Psoas muscle (tissue), 8 donors: ENCODE results near the gene KLHL40. TPM values are rescaled to one million over a fixed set of nuclear protein-coding genes. Genes with fewer than 3 reads are reported as not detected.

Experiments used
- ATAC-seq, 4 donors: fragments of 200-7000 bp; cut with Tn5 transposase; one replicate each; pipeline ENCODE4 v1.9.1; 2020; ENCODE audit warnings: moderate library complexity in 3 of 4, mild to moderate bottlenecking in 2 of 4
- DNase-seq, 2 donors: peaks; one replicate each; pipeline ENCODE4 v3.0.0-alpha.2; 2020
- H3K27ac ChIP-seq: fragments of 200-600 bp; one replicate; pipeline ENCODE4 v1.8.0; 2022
- H3K27me3 ChIP-seq, 3 donors: fragments of 200-600 bp in 1 of 3; one replicate each; pipeline versions ENCODE4 v1.6.1 to v1.8.0; 2013 to 2022; ENCODE audit warnings: low read length in 2 of 3, mild to moderate bottlenecking in 2 of 3, moderate library complexity in 1 of 3; ENCODE audit not compliant: insufficient read depth in 3 of 3
- H3K36me3 ChIP-seq, 2 donors: fragments of 200-600 bp in 1 of 2; one replicate each; pipeline versions ENCODE4 v1.6.1 to v1.8.0; 2013 to 2022; ENCODE audit warnings: low read depth in 1 of 2, mild to moderate bottlenecking in 1 of 2, moderate library complexity in 1 of 2; ENCODE audit not compliant: insufficient read depth in 1 of 2
- H3K4me1 ChIP-seq: fragments of 200-600 bp; one replicate; pipeline ENCODE4 v1.8.0; 2022
- H3K4me3 ChIP-seq: fragments of 200-600 bp; one replicate; pipeline ENCODE4 v1.8.0; 2022; ENCODE audit warnings: mild to moderate bottlenecking
- H3K9me3 ChIP-seq: fragments of 200-600 bp; one replicate; pipeline ENCODE4 v1.8.0; 2022
- WGBS, 3 donors: extraction: QIAGEN DNeasy Blood & Tissue Kit; methylation state at CpG; one replicate each; pipeline versions ENCODE4 v1.1.6 to v1.1.7; 2013; 5-methylcytosine and 5-hydroxymethylcytosine counted together
- intact Hi-C, 2 donors: fragments of 100-400 bp; cut with DNase I; formaldehyde crosslinking; loops; one replicate each; pipeline versions ENCODE4 v1.11.0 to v1.14.2; 2022
- polyA plus RNA-seq, 3 donors: library from polyadenylated mRNA; stranded (reverse); fragments of 200-250 nt; gene quantifications; one replicate each; pipeline ENCODE4 v1.2.3, GENCODE V29; 2013
- total RNA-seq, 4 donors: library from RNA; stranded (reverse); fragmentation: NEBNext Ultra II Directional in 2 of 4; extraction: Animal tissue kit (Norgen Biotek cat#: 25700) in 2 of 4; gene quantifications; one replicate each; pipeline versions ENCODE4 v1.2.1 to v1.2.4, GENCODE V29; 2021 to 2023
- TF ChIP-seq, protein P1 (sequence below): fragments of 200-600 bp; IDR thresholded peaks from one replicate; pipeline ENCODE4 v1.8.0; 2022; ENCODE audit warnings: antibody characterized with exemption
- donor health status: healthy with polysubstance abuse.
- donor health status: DM: no; HTN: no; CAD: no; lungs with moderate emphysema.
- donor health status: Bipolar disorder and iron deficiency.
- donor health status: healthy.
- donor health status: DM: yes; HTN: yes; CAD: no.
- donor health status: DM: no; HTN: no; CAD: no.
- donor health status: DM: no; HTN: no; CAD: no.
- donor health status: DM: yes; HTN: yes; CAD: no.

The KLHL40 gene
- total and polyA plus RNA-seq, 7 donors = 241 to 923 (median 392) TPM

DNA sequence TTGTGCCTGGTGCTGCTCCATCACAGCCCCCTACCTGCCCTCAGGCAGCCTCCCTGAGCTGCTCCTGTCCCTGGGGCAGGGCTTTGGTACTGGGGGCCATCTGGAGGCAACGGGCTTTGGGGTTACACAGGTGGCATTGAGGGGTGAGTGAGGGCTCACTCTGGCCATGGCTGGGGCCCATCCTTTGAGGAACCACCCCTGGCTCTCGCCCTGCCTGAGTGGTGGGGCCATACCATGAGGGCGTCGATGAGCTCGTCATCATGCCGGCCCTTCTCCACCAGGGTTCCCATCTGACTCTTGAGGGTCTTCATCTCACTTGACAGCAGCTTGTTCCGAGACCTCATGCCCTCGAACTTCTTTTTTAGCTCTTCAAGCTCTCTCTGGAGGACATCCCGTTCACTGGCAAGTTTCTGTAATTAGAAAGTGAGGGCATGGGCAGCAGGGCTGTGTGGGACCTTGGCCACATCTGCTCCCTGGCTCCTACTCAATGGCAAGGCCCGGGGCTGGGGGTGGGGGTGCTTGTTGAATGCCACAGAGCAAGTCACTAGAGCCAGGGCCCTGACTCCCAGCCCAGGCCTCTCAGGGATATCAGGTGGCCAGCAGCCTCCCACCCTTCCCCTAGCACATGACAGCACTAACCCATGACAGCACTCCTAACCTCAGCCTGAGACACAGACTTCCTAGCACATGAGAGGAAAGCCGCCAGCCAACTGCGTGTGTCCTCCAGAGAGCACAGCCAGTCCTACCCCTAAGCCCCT lies 54.2 kb downstream of the KLHL40 start:
- ATAC-seq (peak; percentile 92 to 96 (median 96)), DNase-seq (peak; percentile 89 to 98)
- H3K4me1 ChIP-seq = peaks cover 34% of the 10 kb centered on the region
- H3K36me3 ChIP-seq = no peaks in the 10 kb centered on the region
- H3K27ac ChIP-seq = peak overlapping the region; percentile 95
- intact Hi-C loops = loop anchor here (1.0 to 10.0 kb wide), 3 partner anchors 37 to 85 kb away; partner anchors contain the start of genes HHATL (in 2 of the 2) and ZBTB47 (in 1 of the 2)
- H3K4me3 ChIP-seq = no peak overlapping the region
- H3K9me3 ChIP-seq = no peaks in the 10 kb centered on the region
- TF ChIP-seq, protein P1, sequence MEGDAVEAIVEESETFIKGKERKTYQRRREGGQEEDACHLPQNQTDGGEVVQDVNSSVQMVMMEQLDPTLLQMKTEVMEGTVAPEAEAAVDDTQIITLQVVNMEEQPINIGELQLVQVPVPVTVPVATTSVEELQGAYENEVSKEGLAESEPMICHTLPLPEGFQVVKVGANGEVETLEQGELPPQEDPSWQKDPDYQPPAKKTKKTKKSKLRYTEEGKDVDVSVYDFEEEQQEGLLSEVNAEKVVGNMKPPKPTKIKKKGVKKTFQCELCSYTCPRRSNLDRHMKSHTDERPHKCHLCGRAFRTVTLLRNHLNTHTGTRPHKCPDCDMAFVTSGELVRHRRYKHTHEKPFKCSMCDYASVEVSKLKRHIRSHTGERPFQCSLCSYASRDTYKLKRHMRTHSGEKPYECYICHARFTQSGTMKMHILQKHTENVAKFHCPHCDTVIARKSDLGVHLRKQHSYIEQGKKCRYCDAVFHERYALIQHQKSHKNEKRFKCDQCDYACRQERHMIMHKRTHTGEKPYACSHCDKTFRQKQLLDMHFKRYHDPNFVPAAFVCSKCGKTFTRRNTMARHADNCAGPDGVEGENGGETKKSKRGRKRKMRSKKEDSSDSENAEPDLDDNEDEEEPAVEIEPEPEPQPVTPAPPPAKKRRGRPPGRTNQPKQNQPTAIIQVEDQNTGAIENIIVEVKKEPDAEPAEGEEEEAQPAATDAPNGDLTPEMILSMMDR = no peak
- no peaks in the 10 kb centered on the region for H3K27me3 ChIP-seq
- 36 to 47% (median 40%) methylated on average over 12 of the region's 12 CpGs for WGBS, 3 donors

DNA sequence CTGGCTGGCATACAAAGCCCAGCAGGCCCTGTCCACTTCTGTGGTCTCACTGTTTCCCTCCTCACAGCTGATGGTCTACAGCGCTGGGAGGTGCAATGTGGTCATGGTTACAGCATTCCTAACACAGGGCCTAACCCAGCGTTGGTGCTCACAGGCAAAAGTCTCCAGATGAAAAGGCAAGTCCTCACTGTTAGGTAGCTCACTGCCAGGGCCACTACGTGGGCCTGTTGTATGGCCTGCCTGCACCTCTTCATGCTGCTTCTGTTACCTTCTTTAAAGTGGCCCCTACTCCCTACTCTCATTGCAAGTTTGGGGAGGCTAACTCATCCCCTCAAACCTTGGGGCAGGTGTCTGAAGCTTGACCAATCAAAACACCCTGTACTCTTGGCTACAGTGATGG lies 56.5 kb downstream of the KLHL40 start:
- 73 to 77% (median 74%) methylated on average over 3 of the region's 3 CpGs for WGBS, 3 donors
- no peaks in the 10 kb centered on the region for H3K27me3 ChIP-seq
- H3K27ac ChIP-seq = peak overlapping the region; percentile 95
- no peak overlapping the region for H3K4me3 ChIP-seq
- ATAC-seq = no peak
- H3K9me3 ChIP-seq = no peaks in the 10 kb centered on the region
- no peak for DNase-seq
- H3K36me3 ChIP-seq = no peaks in the 10 kb centered on the region
- TF ChIP-seq, protein P1 = no peak
- intact Hi-C loops = loop anchor here in 1 of 2 donors (2.0 to 10.0 kb wide), 2 partner anchors 39 to 87 kb away; partner anchors contain the start of genes HHATL and ZBTB47
- H3K4me1 ChIP-seq = peaks cover 41% of the 10 kb centered on the region

Other genes with a start within 250 kb of the KLHL40 start
- gene VIPR1, start 182.9 kb upstream of the KLHL40 start, total RNA-seq = 1 to 10 TPM in 2 of 4 donors, under 1 TPM in 2; 0.37 to 1.8 (median 1.0) TPM
- gene VIPR1, start 182.9 kb upstream of the KLHL40 start, polyA plus RNA-seq = under 1 TPM; 0.28 to 0.95 (median 0.69) TPM
- 10 to 100 TPM; 13.0 to 31.0 (median 15.5) TPM for gene SEC22C, start 103.6 kb upstream of the KLHL40 start, total RNA-seq
- gene SEC22C, start 103.6 kb upstream of the KLHL40 start, polyA plus RNA-seq = 10 to 100 TPM; 11.2 to 46.8 (median 15.5) TPM
- gene SS18L2, start 94.7 kb upstream of the KLHL40 start, total RNA-seq = 10 to 100 TPM in 1 of 4 donors, 1 to 10 TPM in 3; 8.2 to 11.2 (median 9.5) TPM
- 10 to 100 TPM; 16.8 to 31.6 (median 20.1) TPM for gene SS18L2, start 94.7 kb upstream of the KLHL40 start, polyA plus RNA-seq
- gene NKTR, start 84.9 kb upstream of the KLHL40 start, total RNA-seq = 10 to 100 TPM; 12.9 to 23.0 (median 17.6) TPM
- 10 to 100 TPM in 2 of 3 donors, 1 to 10 TPM in 1; 9.0 to 14.1 (median 11.1) TPM for gene NKTR, start 84.9 kb upstream of the KLHL40 start, polyA plus RNA-seq
- 100 to 1,000 TPM in 2 of 4 donors, 10 to 100 TPM in 2; 87.2 to 151 (median 110) TPM for gene ZBTB47, start 31.8 kb upstream of the KLHL40 start, total RNA-seq
- gene ZBTB47, start 31.8 kb upstream of the KLHL40 start, polyA plus RNA-seq = 10 to 100 TPM; 41.6 to 90.3 (median 72.6) TPM
- gene HHATL, start 17.3 kb downstream of the KLHL40 start, total RNA-seq = 100 to 1,000 TPM; 157 to 276 (median 212) TPM
- gene HHATL, start 17.3 kb downstream of the KLHL40 start, polyA plus RNA-seq = 100 to 1,000 TPM in 1 of 3 donors, 10 to 100 TPM in 2; 37.0 to 188 (median 50.4) TPM
- gene CCDC13, start 87.7 kb downstream of the KLHL40 start, total RNA-seq = 1 to 10 TPM in 1 of 4 donors, under 1 TPM in 3; 0.47 to 1.1 (median 0.62) TPM
- 1 to 10 TPM in 1 of 3 donors, under 1 TPM in 2; 0.30 to 1.2 (median 0.66) TPM for gene CCDC13, start 87.7 kb downstream of the KLHL40 start, polyA plus RNA-seq
- gene HIGD1A, start 119.0 kb downstream of the KLHL40 start, total RNA-seq = 100 to 1,000 TPM in 2 of 4 donors, 10 to 100 TPM in 2; 81.0 to 118 (median 93.5) TPM
- gene HIGD1A, start 119.0 kb downstream of the KLHL40 start, polyA plus RNA-seq = 100 to 1,000 TPM; 136 to 169 (median 165) TPM
- 1 to 10 TPM in 3 of 4 donors, under 1 TPM in 1; 0.79 to 1.6 (median 1.1) TPM for gene ACKR2, start 123.9 kb downstream of the KLHL40 start, total RNA-seq
- under 1 TPM; 0.04 to 0.45 (median 0.25) TPM for gene ACKR2, start 123.9 kb downstream of the KLHL40 start, polyA plus RNA-seq
- under 1 TPM in 1 of 4 donors, not detected in 3; 0.08 TPM for gene CYP8B1, start 190.3 kb downstream of the KLHL40 start, total RNA-seq
- not detected for gene CYP8B1, start 190.3 kb downstream of the KLHL40 start, polyA plus RNA-seq
- 1 to 10 TPM; 1.4 to 3.5 (median 2.1) TPM for gene ZNF662, start 220.6 kb downstream of the KLHL40 start, total RNA-seq
- gene ZNF662, start 220.6 kb downstream of the KLHL40 start, polyA plus RNA-seq = under 1 TPM; 0.32 to 0.53 (median 0.37) TPM